Memory B cell (primary cell): ENCODE data around the gene OR2V1.
A peak's percentile ranks its signal among the peaks of the same experiment; 100 is the strongest.
"Not testable (repeated sequence)": the region's sequence is repeated elsewhere in the genome, so short reads cannot be mapped to it uniquely, and the experiment has no call there.

Experiments used
- ATAC-seq: fragments of 150-1000 bp; cut with Tn5 transposase; 2 replicates; pipeline ENCODE4 v1.10.0; 2021; ENCODE audit warnings: low read depth, mild to moderate bottlenecking, moderate library complexity
- DNase-seq, 2 donors: peaks; one replicate each; pipeline ENCODE4 v3.0.0; 2022; ENCODE audit warnings: low spot score in 2 of 2
- H3K27ac Mint-ChIP-seq: one replicate; pipeline ENCODE4 v1.8.0; 2022; ENCODE audit warnings: mild to moderate bottlenecking, moderate library complexity, mixed read lengths
- H3K27me3 Mint-ChIP-seq: one replicate; pipeline ENCODE4 v1.8.0; 2022; ENCODE audit warnings: mixed read lengths
- H3K36me3 Mint-ChIP-seq: one replicate; pipeline ENCODE4 v1.8.0; 2022; ENCODE audit warnings: mild to moderate bottlenecking, mixed read lengths
- H3K4me1 Mint-ChIP-seq: one replicate; pipeline ENCODE4 v1.8.0; 2022; ENCODE audit warnings: mixed read lengths
- H3K4me3 Mint-ChIP-seq: one replicate; pipeline ENCODE4 v1.8.0; 2022; ENCODE audit warnings: mild to moderate bottlenecking, moderate library complexity, mixed read lengths
- H3K9me3 Mint-ChIP-seq: one replicate; pipeline ENCODE4 v1.8.0; 2022; ENCODE audit warnings: mixed read lengths

OR2V1 gene

DNA sequence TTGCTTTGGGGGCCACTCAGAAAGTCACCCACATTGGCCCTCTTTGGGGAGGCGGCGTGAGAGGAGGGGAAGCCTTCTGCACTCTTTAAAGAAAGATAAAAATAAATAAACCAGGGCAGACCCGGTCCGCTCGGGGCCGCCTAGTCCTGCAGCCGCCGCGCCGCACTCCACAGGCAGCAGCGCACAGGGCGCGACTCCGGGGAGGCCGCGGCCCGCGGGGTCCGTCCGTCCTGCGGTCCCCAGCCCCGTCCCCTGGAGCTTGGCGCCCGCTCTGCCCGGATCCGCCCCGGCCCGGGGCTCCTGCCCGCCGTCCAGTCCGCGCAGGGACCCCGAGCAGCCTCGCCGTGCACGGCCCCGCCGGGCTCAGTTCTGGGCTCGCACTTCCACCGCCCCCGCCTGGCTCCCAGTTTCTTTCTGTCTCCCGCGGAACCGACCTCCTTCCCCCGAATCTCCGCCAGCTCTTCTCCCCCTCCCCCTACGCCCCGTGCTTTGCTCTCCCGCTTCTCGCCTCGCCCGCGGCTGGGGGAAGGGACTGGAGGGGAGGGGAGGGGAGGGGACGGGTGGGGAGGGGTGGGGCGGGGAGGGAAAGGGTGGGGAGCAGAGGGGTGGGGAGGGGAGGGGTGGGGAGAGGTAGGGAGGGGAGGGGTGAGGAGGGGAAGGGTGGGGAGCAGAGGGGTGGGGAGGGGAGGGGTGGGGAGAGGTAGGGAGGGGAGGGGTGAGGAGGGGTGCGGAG, 33.0 kb downstream of the OR2V1 start:
- not testable (repeated sequence) for H3K4me3 Mint-ChIP-seq, H3K27ac Mint-ChIP-seq, H3K4me1 Mint-ChIP-seq, ATAC-seq, H3K36me3 Mint-ChIP-seq, DNase-seq, H3K9me3 Mint-ChIP-seq
- H3K27me3 Mint-ChIP-seq = peaks cover 15% of the 10 kb centered on the region

DNA sequence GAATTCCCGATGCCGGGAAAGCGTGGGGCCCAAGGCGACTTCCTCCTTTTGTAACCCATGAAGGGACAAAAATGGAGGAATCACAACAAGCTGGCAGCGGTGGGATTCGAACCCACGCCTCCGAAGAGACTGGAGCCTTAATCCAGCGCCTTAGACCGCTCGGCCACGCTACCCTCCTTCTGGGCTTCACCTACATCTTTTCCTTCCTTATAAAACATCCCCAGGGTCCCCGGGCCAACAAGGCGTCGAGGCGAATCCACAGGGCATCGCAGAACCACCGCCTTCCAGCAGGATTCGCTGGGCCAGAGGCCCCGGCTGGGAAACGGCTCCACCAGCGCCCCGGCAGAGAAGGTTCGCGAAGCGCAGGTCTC, 33.6 kb downstream of the OR2V1 start:
- not testable (repeated sequence) for H3K36me3 Mint-ChIP-seq, DNase-seq, H3K4me3 Mint-ChIP-seq, H3K27ac Mint-ChIP-seq, H3K4me1 Mint-ChIP-seq, H3K9me3 Mint-ChIP-seq, ATAC-seq
- peaks cover 19% of the 10 kb centered on the region for H3K27me3 Mint-ChIP-seq

DNA sequence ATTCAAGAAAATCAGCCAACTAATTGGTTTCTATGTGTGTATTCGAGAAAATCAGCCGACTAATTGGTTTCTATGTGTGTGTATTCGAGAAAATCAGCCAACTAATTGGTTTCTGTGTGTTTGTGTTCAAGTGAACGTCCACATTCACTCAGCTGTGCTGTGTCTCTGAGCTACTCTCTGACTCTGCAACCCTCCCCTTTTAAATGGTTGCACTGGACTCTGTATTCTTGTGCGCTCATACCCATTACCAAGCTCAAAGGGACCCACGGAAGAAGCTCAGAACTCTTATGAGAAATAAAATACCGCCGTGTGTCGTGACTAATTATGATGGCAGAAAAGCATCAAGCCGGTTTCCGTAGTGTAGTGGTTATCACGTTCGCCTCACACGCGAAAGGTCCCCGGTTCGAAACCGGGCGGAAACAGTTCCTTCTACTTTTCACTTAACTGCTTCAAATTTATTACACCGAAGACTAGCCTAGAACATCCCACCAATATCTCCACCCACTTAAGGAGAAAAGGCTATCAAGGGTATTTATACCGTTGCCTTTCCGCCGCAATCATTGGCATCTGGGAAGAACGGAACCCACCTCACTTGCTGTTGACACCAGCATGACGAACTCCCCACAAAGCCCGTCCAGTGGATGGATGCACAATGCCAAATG, 34.1 kb downstream of the OR2V1 start:
- not testable (repeated sequence) for H3K4me3 Mint-ChIP-seq, H3K4me1 Mint-ChIP-seq, H3K36me3 Mint-ChIP-seq, ATAC-seq, DNase-seq, H3K27ac Mint-ChIP-seq, H3K9me3 Mint-ChIP-seq
- H3K27me3 Mint-ChIP-seq = peaks cover 20% of the 10 kb centered on the region

DNA sequence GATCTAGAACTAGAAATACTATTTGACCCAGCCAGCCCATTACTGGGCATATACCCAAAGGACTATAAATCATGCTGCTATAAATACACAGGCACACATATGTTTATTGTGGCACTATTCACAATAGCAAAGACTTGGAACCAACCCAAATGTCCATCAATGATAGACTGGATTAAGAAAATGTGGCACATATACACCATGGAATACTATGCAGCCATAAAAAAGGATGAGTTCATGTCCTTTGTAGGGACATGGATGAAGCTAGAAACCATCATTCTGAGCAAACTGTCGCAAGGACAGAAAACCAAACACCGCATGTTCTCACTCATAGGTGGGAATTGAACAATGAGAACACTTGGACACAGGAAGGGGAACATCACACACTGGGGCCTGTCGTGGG, 35.8 kb downstream of the OR2V1 start:
- peaks cover 17% of the 10 kb centered on the region for H3K27me3 Mint-ChIP-seq
- H3K9me3 Mint-ChIP-seq, H3K4me3 Mint-ChIP-seq, ATAC-seq, H3K36me3 Mint-ChIP-seq, DNase-seq, H3K4me1 Mint-ChIP-seq, H3K27ac Mint-ChIP-seq: not testable (repeated sequence)

DNA sequence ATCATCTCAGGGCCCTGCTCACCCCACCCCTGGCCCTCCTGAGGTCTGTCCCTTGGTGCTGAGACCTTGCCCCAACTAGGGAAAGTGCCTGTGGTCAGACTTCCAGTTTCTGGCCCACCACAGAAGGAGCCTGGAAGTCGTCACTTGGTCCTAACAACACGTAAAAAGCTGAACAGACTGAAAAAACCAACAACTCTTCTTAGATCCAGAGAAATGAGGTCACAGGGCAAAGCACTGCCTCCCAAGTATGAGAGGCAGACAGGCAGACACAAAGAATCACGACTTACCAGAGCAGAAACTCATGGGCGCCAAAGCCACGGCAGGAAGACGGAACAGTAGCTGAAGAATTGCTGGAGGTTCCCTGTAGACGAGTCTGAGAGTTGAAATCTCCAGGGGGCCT, 38.5 kb downstream of the OR2V1 start:
- ATAC-seq = no peak
- no peak for DNase-seq
- Mint-ChIP-seq H3K27me3 (peaks cover 12% of the 10 kb centered on the region), H3K36me3 (no peaks in the 10 kb centered on the region), H3K4me3 (no peak overlapping the region), H3K4me1 (peaks cover 3% of the 10 kb centered on the region), H3K27ac (no peak overlapping the region), H3K9me3 (no peaks in the 10 kb centered on the region)

DNA sequence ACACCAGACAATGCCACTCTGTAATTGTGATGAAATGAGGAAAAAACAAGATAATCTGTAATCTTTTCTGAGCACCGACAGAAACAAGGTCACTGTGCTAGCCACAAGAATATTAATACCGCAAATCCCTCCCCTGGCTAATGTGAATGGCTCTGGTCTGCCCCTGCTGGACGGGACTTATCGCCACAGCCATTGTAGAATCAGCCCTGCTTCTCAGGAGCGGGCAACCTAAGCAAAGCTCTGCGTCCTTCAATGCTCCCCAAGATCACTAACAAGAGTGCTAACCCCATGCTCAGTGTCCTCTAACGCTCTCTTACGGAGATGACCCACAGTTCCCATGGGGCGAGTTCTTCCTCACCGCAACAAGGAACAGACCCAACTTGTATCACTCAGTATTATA, 42.7 kb downstream of the OR2V1 start:
- Mint-ChIP-seq H3K27me3 (peaks cover 14% of the 10 kb centered on the region), H3K27ac (no peak overlapping the region), H3K36me3 (no peaks in the 10 kb centered on the region), H3K9me3 (no peaks in the 10 kb centered on the region), H3K4me3 (no peak overlapping the region), H3K4me1 (peaks cover 3% of the 10 kb centered on the region)
- ATAC-seq (peak; percentile 56), DNase-seq (no peak)

DNA sequence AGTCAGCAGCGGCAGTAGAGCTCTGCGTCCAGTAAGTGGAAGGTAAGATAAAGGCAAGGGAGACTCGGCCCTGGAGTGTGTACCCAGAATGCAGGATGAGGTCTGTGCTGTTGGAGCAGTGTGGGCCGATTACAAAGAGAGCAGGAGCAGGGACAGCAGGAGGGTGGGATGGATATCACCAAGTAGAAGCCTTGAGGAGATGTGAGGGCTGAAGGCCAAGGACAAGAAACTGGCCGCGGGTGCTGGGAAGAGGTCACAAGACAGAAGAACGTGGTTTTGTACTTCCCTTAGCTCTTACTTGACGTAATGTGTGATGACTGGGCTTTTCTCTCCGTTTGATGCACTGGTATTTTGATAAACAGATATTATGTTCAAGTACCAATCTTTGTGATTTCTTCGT, 43.7 kb downstream of the OR2V1 start:
- H3K27me3 Mint-ChIP-seq = peaks cover 13% of the 10 kb centered on the region

DNA sequence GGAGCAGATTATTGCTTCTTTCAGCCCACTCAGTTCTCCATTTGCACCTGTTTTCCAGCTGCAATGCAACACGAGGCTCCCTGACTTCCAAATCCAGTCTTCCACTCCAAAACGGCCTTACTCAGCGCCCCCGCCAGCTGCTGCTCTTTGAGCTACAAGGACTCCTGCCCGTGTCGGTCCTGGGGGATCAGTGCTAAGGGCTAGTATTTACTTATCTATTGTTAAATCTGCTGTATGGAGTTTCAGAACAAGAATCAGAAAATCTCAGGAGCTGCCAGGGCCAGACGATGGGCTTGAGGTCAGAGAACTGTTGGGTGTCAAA, 44.1 kb downstream of the OR2V1 start:
- Mint-ChIP-seq H3K27me3 (peaks cover 13% of the 10 kb centered on the region), H3K9me3 (no peaks in the 10 kb centered on the region), H3K4me3 (no peak overlapping the region), H3K27ac (no peak overlapping the region), H3K36me3 (no peaks in the 10 kb centered on the region), H3K4me1 (peaks cover 3% of the 10 kb centered on the region)
- DNase-seq (no peak), ATAC-seq (no peak)

More for the DNA sequence above, 43.7 kb downstream of the OR2V1 start:
- no peaks in the 10 kb centered on the region for H3K36me3 Mint-ChIP-seq
- H3K4me1 Mint-ChIP-seq = peaks cover 3% of the 10 kb centered on the region
- no peak overlapping the region for H3K4me3 Mint-ChIP-seq
- DNase-seq = no peak
- no peaks in the 10 kb centered on the region for H3K9me3 Mint-ChIP-seq
- no peak for ATAC-seq
- H3K27ac Mint-ChIP-seq = no peak overlapping the region

DNA sequence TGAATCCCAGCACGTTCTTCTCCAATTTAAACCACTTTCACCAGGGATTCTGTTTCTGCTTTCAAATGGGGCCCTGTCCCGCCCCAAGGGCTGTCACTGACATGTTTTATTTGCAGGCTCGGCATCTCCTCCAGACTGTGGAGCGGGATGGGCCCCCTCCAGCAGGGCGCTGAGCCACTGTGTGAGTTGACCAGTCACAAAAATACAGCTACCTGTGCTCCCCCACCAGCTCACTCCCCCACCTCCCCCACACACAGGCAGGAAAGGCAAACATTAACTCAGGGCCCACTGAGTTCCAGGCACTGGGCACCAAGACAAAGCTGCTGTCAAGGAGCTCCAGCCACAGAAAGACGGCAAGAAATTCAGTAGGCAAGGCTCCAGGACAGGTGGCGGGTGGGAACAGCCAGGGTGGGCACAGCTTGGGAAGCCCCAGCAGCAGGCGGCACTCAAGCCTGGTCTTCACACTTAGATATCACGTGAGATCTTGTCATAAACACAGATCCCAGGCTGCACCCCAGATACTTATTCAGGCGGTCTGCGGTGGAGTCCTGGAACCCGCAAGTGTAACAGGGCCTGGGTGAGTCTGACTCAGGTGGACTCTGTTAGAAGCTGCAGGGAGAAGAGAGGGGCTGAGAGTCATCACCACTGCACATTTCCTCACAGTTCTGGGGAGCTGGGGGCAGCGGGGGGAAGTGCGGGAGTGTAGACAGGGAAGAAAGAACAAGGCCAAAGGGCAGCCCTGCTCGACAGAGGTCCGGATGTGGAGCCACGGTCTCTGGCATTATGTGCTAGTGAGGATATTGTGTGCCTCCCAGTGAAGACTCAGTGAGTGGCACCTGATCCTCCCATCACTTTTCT, 44.7 kb downstream of the OR2V1 start:
- Mint-ChIP-seq H3K9me3 (no peaks in the 10 kb centered on the region), H3K27ac (no peak overlapping the region), H3K4me3 (no peak overlapping the region), H3K4me1 (peaks cover 3% of the 10 kb centered on the region), H3K36me3 (no peaks in the 10 kb centered on the region), H3K27me3 (peaks cover 13% of the 10 kb centered on the region)
- DNase-seq = no peak
- ATAC-seq = no peak

DNA sequence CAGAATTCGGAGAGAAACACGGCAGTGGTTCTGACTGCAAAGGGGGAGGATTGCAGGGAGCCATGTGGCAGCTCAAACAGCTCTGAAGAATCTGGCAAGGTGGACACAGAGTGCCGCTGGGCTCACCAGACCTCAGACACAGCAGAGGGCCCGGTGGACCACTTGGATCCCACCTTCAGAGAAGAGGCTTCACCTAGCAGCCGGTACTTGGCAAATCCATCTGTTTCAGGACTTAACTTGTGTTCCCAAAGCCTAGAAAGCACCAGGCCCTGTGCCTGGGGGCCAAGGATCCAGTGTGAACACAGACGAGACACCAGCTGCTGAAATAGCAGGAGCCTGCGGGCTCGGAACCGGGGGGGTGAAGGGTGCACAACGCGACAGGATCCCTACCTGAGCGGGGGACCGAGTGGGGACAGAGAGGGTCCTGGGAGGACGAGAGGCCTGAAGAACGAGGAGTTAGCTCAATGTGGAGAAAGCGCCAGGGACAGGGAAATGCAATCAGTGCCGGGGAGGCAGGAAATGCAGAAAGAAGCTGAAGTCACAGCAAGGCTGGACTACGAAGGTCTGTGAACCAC, 46.3 kb downstream of the OR2V1 start:
- DNase-seq (no peak), ATAC-seq (no peak)
- Mint-ChIP-seq H3K27ac (no peak overlapping the region), H3K9me3 (no peaks in the 10 kb centered on the region), H3K36me3 (no peaks in the 10 kb centered on the region), H3K4me1 (peaks cover 3% of the 10 kb centered on the region), H3K27me3 (peaks cover 13% of the 10 kb centered on the region), H3K4me3 (no peak overlapping the region)

DNA sequence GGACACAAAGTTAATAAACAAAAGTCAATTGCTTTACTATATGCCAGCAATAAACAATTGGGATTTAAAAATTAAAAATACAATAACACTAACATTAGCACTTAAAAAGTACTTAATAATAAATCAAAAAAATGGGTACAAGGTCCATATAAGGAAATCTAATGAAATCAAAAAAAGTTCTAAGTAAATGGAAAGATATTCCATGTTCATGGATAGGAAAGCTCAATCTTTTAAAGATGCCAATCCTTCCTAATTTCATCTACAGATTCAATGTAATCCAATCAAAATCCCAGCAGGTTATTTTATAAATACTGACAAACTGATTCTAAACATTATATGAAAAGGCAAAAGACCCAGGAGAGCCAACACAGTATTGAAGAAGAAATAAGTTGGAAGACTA, 49.0 kb downstream of the OR2V1 start:
- Mint-ChIP-seq H3K36me3 (no peaks in the 10 kb centered on the region), H3K4me3 (no peak overlapping the region), H3K27me3 (peaks cover 13% of the 10 kb centered on the region), H3K4me1 (no peaks in the 10 kb centered on the region), H3K27ac (no peak overlapping the region), H3K9me3 (peaks cover 2% of the 10 kb centered on the region)
- ATAC-seq (no peak), DNase-seq (no peak)

DNA sequence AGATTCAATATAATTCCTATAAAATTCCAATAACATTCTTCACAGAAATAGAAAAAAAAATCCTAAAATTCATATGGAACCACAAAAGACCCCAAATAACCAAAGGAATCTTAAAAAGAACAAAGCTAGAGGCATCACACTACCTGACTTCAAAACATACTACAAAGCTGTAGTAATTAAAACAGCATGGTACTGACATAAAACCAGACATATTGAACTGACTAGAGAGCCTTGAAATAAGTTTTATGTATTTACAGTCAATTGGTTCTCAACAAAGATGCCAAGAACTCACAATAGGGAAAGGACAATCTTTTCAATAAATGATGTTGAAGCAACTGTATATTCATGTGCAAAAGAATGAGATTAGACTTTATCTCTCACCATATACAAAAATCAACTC, 54.0 kb downstream of the OR2V1 start:
- Mint-ChIP-seq H3K27me3 (peaks cover 8% of the 10 kb centered on the region), H3K27ac (no peak overlapping the region), H3K4me3 (no peak overlapping the region), H3K4me1 (no peaks in the 10 kb centered on the region), H3K36me3 (no peaks in the 10 kb centered on the region), H3K9me3 (peaks cover 4% of the 10 kb centered on the region)
- ATAC-seq = no peak
- DNase-seq = no peak
